Neuron (in vitro differentiated cells): ENCODE results near the gene SH3PXD2A.

ENCODE experiments used
- H2AFZ ChIP-seq: one replicate; pipeline ENCODE4 v1.6.1; 2013; ENCODE audit warnings: low read depth, mild to moderate bottlenecking, inconsistent platforms, low read length, moderate library complexity
- H3K27me3 ChIP-seq: one replicate; pipeline ENCODE4 v1.6.1; 2013; ENCODE audit warnings: low read length; ENCODE audit not compliant: insufficient read depth
- H3K36me3 ChIP-seq: one replicate; pipeline ENCODE4 v1.6.1; 2013; ENCODE audit warnings: low read length; ENCODE audit not compliant: insufficient read depth
- H3K4me1 ChIP-seq: one replicate; pipeline ENCODE4 v1.6.1; 2013; ENCODE audit warnings: low read length; ENCODE audit not compliant: insufficient read depth
- H3K4me3 ChIP-seq: 2 replicates; pipeline ENCODE4 v1.5.1; 2013; ENCODE audit warnings: mild to moderate bottlenecking, low read length, moderate library complexity
- H3K9me3 ChIP-seq: one replicate; pipeline ENCODE4 v1.6.1; 2013; ENCODE audit warnings: low read length

Gene SH3PXD2A

DNA sequence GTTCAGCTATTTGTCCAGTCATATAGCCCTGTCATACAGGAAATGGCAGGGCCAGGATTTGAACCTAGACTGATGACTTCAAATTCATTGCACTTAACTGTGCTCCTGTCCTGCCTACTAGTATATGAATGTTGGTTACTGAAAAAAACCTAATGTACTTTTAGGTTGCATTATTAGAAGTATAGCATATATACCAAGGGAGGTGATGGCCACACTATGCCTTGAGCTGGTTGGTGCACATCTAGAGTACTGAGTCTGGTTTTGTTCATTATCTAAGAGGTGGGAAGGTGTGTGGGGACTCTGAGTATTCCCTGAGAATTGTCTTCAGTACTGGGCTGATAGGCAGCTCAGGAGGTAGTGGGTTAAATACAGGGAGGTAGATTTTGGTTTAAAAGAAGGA is 273.9 kb downstream of the SH3PXD2A start:
- H3K9me3 ChIP-seq = no peaks in the 10 kb centered on the region
- no peaks in the 10 kb centered on the region for H3K36me3 ChIP-seq
- no peaks in the 10 kb centered on the region for H3K4me1 ChIP-seq
- no peak overlapping the region for H3K4me3 ChIP-seq
- no peaks in the 10 kb centered on the region for H3K27me3 ChIP-seq
- H2AFZ ChIP-seq = no peak overlapping the region

DNA sequence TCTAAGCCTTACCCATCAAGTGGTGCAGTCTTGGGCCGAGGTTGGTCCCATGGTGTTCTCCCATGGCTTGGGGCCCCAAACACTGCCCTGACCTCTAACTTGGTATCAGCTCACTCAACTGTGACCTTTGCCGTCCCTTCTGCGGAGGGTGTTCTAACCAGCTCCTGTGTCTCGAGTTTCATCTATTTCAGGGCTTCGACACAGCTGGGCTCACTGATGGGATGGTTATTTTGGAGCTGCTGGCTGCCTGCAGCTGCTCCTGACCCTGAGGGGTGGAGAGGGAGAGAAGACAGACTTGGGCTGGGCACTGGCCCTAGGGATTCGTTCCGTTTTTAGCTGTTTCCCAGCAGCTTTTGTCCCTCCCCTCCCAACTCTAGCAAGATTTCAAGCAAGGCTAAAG is 274.9 kb downstream of the SH3PXD2A start:
- no peaks in the 10 kb centered on the region for H3K4me1 ChIP-seq
- H3K36me3 ChIP-seq = no peaks in the 10 kb centered on the region
- no peak overlapping the region for H3K4me3 ChIP-seq
- H2AFZ ChIP-seq = no peak overlapping the region
- no peaks in the 10 kb centered on the region for H3K27me3 ChIP-seq
- H3K9me3 ChIP-seq = no peaks in the 10 kb centered on the region

DNA sequence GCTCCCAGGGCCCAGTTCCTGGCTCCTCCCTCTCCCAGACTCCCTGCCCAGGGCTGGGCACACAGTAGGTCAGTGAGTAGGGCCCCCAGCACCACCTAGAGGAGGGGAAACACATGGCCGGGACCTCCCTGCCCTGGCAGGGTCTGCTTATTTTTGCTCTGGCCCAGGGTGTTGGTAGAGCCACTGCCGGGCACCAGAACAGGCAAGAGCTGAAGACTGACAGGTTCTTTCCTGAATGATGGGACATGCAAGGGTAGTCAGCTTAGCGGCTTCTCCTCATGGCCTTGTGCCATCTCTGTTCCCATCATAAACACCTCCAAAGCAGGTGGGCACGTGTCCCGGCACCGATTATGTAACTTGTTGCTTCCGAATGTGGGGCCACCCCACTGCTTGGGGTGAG is 275.4 kb downstream of the SH3PXD2A start:
- Histone ChIP-seq H3K36me3 (no peaks in the 10 kb centered on the region), H3K4me1 (no peaks in the 10 kb centered on the region), H2AFZ (no peak overlapping the region), H3K27me3 (no peaks in the 10 kb centered on the region), H3K4me3 (no peak overlapping the region), H3K9me3 (no peaks in the 10 kb centered on the region)

DNA sequence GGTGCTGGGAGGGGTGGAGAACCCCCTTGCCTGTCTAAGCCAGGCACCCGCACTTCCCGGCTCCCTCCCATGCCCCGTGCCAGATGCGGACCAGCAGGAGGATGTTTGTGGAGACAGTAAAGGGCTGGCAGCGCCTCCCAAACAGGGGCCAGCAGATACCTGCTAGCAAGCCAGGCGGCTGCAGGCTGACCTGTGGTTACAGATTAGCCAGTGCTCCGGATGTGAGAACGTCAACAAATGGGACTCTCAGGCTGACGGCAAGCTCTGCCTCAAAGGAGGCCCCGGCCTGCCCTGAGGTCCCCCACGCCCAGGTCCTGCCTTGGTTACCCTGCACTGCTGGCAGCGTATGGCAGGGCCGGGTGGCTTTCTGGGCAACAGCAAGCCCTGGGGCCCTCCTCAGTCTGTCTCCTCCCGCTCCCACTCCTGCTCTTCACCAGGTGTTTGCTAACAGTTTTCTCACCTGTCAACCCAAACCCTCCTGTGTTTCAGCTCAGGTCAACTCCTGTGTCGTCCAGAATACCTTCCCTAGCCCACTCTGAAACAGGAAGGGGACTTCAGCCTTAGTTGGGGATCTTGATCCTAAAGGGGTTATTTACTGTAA is 276.5 kb downstream of the SH3PXD2A start:
- no peaks in the 10 kb centered on the region for H3K27me3 ChIP-seq
- no peaks in the 10 kb centered on the region for H3K36me3 ChIP-seq
- H3K9me3 ChIP-seq = no peaks in the 10 kb centered on the region
- no peak overlapping the region for H2AFZ ChIP-seq
- no peaks in the 10 kb centered on the region for H3K4me1 ChIP-seq
- H3K4me3 ChIP-seq = no peak overlapping the region

DNA sequence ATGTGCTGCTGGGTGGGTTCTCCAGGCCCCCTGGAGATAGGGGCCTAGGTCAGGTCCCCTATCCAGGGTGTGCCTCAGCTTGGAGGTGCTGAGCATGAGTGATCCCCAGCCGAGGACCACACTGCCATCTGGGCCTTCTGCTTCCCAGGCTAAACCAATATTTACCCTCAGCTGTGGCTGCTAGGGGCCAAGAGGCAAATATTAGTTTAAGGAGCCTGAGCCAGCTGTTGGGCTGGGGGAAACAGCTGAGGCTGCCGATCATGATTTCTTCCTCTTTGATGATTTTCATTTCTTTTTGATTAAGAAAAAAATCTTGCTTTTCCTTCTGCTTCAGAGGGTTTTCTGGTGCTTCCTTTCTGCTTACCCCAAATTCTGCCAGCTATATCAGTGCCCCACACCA is 278.5 kb downstream of the SH3PXD2A start:
- H3K9me3 ChIP-seq = no peaks in the 10 kb centered on the region
- H3K27me3 ChIP-seq = no peaks in the 10 kb centered on the region
- H3K4me3 ChIP-seq = no peak overlapping the region
- H3K4me1 ChIP-seq = no peaks in the 10 kb centered on the region
- H3K36me3 ChIP-seq = no peaks in the 10 kb centered on the region
- no peak overlapping the region for H2AFZ ChIP-seq

DNA sequence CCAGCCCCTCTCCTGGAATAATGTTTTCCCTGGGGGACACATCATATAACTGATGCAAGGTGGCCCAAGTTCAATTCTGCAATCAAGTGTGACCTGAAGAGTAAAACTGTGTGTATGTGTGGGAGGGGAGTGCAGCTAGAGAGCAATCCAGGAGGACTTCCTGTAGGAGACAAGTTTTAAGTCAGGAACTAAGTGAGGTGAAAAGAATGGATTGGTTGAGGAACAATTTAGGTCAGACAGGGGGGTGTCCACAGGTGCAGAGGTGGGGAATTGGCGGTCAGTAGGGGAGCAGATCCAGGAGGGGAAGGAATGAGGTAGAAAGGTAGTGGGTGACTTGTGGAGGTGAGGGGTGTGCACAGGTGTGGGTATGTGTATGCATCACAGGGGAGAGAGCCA is 279.3 kb downstream of the SH3PXD2A start:
- no peaks in the 10 kb centered on the region for H3K36me3 ChIP-seq
- no peak overlapping the region for H3K4me3 ChIP-seq
- no peaks in the 10 kb centered on the region for H3K4me1 ChIP-seq
- no peaks in the 10 kb centered on the region for H3K27me3 ChIP-seq
- no peak overlapping the region for H2AFZ ChIP-seq
- H3K9me3 ChIP-seq = no peaks in the 10 kb centered on the region

DNA sequence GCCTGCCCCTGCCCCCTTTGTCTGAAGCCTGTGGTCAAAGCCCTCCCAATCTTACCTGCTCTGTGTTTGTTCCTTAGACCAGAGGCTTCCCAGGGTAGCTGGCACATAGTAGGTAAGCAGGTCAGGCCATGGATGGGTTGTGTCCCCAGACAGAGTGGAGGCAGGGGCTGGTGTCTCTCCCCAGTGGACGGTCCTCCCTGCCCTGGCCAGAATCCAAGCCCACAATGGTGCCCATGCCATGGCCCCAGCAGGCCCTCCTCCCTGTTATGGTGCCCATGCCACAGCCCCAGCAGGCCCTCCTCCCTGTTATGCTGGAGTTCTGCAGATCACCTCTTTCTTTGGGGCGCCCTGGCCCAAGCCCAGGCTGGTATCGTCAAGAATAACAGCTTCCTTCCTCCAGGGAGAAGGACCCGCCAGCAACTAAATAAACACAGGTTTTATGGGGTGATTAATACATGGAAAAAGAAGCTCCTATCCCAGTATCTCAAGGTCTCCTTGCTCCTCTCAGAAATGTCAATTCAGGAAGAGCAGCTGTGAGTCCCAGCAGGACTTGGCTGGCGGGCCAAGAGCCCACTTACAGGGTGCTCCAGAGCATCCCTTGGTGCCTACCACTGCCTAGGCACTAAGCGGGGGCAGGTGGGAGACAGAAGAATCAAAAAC is 279.8 kb downstream of the SH3PXD2A start:
- no peaks in the 10 kb centered on the region for H3K9me3 ChIP-seq

DNA sequence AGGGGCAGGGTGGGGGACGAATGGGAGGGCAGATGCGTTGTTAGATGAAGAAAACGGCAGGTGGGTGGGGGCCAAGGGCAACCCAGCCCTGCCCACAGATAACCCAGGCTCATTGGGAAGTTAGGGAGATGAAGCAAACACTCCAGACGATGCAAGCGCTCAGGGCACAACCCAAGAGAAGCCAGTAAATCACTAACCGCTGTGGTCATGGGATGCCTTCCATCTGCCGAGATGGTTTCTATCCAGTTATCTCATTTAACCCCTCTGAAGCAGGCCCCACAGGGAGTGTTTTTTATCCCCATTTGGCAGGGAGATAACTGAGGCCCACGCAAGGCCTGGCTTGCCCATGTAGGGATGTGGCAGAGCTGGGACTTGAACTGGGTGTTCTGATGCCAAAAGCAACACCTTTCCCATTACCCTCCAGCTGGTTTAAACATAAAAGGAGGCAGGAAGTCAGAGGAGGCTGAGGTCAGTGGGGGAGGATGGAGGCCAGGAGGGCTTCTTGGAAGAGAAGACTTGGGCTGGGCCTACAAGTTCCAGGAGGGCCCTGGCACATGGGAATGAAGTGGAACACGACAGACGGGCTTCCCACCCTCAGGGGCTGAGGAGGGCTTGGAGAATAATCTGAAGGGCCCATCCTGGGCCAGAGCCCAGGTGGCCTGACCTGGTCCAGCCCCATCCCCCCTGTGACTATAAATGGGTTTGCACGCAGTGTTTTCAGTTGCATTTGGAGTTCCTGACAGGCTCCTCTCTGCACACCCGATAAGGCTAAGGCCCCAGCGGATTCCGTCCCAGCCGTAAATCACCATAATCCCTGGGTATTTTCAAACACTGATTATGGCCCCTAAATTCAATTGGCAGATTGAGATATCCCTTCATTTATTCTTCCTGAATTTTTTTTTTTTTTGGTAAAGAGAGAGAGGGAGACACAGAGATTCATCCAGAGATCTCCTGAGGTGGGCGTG is 281.0 kb downstream of the SH3PXD2A start:
- H3K4me1 ChIP-seq = no peaks in the 10 kb centered on the region

More for the DNA sequence above, 279.8 kb downstream of the SH3PXD2A start:
- Histone ChIP-seq H3K4me3 (no peak overlapping the region), H2AFZ (no peak overlapping the region), H3K36me3 (no peaks in the 10 kb centered on the region), H3K4me1 (no peaks in the 10 kb centered on the region), H3K27me3 (no peaks in the 10 kb centered on the region)

DNA sequence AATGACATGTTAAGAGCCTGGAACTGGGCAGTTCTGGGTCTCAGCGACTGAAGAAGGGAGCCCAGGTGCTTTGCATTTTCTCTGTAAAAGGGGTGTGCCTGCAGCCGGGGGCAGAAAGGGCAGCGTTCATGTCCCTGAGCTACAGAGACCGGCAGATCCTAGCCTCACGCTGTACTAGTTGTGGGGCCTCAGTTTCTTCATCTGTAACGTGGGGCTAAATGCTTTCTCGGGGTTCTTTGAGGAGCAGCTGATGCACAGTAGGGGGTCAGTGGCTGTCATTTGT is 282.2 kb downstream of the SH3PXD2A start:
- H3K4me3 ChIP-seq = no peak overlapping the region
- no peaks in the 10 kb centered on the region for H3K4me1 ChIP-seq
- H3K27me3 ChIP-seq = no peaks in the 10 kb centered on the region
- no peaks in the 10 kb centered on the region for H3K36me3 ChIP-seq
- no peak overlapping the region for H2AFZ ChIP-seq
- no peaks in the 10 kb centered on the region for H3K9me3 ChIP-seq

More for the DNA sequence above, 281.0 kb downstream of the SH3PXD2A start:
- Histone ChIP-seq H2AFZ (no peak overlapping the region), H3K27me3 (no peaks in the 10 kb centered on the region), H3K36me3 (no peaks in the 10 kb centered on the region), H3K4me3 (no peak overlapping the region), H3K9me3 (no peaks in the 10 kb centered on the region)

DNA sequence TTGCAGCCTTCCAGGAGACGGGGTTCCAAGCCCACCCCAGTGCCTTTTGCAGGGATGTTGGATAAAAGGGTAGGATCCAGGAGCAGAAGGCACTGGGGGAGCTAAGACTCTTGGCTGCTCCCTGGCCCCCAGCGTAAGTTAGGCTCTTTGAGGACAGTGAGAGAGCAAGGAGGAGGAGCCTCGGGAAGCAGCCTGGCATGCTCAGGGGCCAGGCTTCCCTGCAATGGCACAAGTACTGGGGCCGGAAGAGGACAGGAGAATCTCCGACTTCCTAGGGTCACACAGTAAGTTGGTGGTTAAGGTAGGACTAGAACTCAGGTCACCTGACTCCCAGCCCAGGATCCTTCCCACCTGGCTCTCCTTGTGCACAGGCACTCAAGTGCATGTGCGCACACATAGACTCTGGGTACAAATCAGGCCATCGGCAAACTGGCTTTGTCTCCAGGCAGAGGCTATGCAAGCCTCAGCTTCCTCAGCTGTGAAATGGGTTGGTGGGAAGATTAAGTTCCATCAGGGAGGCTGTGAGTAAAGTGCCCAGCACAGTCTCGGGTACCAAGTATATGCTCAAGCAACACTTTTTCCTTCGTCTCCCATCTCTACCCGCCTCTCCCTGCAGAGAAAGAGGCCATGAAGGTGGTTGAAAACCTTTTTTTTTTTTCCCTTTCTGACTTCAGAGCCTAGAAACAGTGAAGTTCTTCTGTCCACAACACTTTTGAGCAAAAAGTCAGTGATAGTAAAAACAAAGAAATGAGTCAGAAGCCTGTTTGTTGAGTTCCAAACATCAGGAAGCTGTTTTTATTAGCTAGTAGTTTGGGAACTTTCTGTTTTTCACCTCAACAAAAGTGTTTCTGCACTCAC is 282.8 kb downstream of the SH3PXD2A start:
- Histone ChIP-seq H3K4me1 (no peaks in the 10 kb centered on the region), H3K4me3 (no peak overlapping the region), H3K9me3 (no peaks in the 10 kb centered on the region), H2AFZ (no peak overlapping the region), H3K36me3 (no peaks in the 10 kb centered on the region), H3K27me3 (no peaks in the 10 kb centered on the region)

DNA sequence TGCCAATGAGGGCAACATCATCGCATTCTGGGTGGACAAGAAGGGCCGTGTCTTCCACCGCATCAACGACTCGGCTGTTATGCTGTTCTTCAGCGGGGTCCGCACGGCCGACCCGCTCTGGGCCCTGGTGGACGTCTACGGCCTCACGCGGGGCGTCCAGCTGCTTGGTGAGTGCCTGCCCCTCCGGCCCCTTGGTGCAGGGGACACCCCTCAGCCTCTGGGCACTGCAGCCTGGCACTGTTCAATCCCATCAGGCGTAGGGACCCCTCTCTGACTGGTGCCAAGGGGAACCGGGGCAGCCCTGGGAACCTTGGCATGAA is 283.8 kb downstream of the SH3PXD2A start:
- Histone ChIP-seq H3K9me3 (no peaks in the 10 kb centered on the region), H3K4me3 (no peak overlapping the region), H2AFZ (no peak overlapping the region), H3K36me3 (no peaks in the 10 kb centered on the region), H3K4me1 (no peaks in the 10 kb centered on the region), H3K27me3 (no peaks in the 10 kb centered on the region)

DNA sequence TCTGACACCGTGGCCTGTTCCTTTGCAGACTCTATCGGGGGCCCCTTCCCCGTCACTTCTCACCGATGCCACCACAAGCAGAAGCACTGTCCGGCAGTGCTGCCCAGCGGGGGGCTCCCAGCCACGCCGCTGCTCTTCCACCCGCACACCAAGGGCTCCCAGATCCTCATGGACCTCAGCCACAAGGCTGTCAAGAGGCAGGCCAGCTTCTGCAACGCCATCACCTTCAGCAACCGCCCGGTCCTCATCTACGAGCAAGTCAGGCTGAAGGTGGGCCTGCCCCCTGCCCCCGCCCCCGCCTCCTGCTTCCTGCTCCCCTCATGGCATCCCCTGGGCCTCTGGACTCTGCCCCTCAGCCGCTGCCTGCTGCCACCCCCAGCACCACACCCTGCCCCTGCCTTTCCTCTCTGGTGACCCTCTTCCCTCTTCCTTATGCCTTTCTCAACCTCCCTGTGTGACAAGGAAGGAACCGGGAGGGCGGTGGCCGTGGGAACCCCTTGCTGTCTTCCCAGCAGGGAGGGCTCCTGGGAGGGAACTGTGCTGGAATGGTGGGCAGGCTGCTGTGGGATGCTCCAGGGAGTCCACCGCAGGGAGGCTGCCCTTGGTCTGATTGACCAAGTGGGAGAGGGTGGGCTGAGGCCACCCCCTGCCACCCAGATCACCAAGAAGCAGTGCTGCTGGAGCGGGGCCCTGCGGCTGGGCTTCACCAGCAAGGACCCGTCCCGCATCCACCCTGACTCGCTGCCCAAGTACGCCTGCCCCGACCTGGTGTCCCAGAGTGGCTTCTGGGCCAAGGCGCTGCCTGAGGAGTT is 284.3 kb downstream of the SH3PXD2A start:
- H3K9me3 ChIP-seq = no peaks in the 10 kb centered on the region
- no peaks in the 10 kb centered on the region for H3K4me1 ChIP-seq
- H3K36me3 ChIP-seq = no peaks in the 10 kb centered on the region
- no peaks in the 10 kb centered on the region for H3K27me3 ChIP-seq
- H2AFZ ChIP-seq = no peak overlapping the region
- H3K4me3 ChIP-seq = no peak overlapping the region
